DMS114 treated with DMSO at 0.1 percent for 48 hours (cell line): Measurements from ENCODE around the gene SLC35E2B.
A peak's percentile ranks its signal among the peaks of the same experiment; 100 is the strongest.

Experiments
- DNase-seq: peaks from one replicate; lab custom pipeline; 2025; ENCODE audit not compliant: unreplicated experiment; lab: John Stamatoyannopoulos, UW

The SLC35E2B gene

DNA sequence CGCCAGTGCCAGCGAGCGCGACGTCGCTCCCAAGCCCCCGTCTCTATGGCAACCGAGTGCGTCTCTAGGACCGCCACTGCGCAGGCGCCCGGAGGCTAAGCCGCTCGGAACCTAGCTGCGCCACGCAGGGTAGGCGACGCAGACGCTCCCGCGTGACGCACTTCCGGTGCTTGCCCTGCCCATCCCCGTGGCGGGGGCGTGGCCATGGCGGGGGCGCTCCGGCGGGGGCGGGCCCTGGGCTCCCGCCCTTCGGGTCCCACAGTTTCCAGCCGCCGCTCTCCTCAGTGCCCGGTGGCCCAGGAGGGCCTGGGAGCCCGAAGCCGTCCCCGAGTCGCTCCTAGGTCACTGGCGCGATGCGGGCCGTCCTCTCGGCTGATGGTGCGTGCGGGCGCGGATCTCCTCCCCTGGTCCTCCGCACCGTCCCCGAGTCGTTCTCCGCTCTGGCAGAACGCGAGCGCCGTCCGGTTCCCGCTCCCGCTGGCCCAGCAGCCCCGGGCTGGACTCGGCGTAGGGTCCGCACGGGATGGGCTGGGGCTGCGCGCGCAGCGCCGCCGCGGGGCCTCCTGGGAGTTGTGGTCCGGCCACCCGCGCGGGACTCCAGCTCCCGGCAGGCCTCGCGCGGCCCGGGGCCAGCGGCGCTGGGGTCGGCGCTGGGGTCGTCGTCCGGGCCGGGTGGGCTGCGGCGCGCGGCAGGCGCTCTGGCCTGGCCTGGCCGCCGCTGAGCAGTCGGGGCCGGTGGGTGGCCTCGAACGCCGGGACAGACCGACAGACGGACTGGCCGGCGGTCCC, 77.1 kb downstream of the SLC35E2B start, which contains the start of gene MIB2:
MIB2 (plus strand) TSS at position 245 of the 789 bp plus-strand sequence. CDS start 7,953 bp downstream, outside the sequence.
- peak; percentile 84 for DNase-seq

DNA sequence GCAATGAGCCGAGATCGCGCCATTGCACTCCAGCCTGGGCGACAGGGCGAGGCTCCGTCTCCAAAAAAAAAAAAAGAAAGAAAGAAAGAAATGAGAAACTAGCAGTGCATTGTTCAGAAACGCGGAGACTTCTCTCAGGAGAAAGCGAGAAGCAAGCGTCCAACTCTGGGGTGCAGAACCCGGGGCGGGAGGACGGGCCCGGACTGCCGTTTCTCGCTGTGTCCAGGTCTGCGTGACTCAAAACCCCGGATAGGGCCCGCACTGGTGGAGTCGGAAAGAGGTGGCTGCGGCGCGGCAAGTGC, 77.7 kb downstream of the SLC35E2B start:
- no peak for DNase-seq

DNA sequence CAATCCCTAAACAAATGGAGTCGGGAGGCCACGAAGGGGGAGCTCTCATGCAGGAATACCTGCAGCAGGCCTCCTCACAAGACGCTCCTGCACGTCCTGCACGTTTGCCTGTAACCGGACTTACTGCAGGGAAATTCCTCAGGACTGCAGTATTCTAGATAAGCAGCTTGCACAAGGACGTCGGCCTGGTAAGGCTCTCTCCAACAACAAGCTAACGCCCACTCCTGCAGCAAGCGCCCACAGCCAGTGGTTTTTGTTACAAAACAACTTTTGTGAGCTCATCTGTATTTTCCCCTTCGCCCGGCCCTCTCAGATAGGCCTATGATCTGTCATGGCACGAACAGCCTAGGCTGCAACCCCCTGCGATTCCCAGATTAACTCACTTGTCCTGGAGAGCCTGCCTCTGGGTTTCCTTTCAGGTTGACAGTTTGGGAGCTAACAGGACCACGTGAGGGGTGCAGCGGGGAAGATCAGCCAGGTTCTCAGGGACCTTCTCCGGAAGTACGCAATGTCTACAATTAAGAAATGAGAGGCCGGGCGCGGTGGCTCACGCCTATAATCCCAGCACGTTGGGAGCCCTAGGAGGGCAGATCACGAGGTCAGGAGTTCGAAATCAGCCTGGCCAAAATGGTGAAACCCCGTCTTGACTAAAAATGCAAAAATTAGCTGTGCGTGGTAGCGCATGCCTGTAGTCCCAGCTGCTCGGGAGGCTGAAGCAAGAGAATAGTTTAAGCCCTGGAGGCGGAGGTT, 78.2 kb downstream of the SLC35E2B start:
- DNase-seq, result no peak

DNA sequence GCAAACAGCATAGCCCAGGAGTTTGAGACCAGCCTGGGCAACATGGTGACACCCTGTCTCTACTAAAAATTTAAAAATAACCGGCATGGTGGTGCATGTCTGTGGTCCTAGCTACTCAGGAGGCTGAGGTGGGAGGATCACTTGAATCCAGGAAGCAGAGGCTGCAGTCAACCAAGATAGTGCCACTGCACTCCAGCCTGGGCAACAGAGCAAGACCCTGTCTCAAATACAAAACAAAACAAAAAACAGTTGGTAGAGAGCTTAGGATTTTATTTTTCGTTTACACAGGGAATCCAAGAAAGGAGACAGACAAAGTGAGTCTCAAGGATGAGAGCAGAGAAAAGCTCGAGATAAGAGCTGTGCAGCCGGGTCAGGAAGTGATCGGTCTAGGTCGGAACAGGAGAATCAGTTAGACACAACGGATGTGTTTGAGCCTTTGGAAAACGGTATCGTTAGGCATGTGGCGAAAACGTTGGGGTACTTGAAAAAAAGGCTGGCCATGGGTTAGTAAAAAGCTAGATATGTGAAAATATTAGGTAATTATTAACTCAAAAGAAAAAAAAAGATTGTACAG, 79.0 kb downstream of the SLC35E2B start:
- DNase-seq, result no peak

DNA sequence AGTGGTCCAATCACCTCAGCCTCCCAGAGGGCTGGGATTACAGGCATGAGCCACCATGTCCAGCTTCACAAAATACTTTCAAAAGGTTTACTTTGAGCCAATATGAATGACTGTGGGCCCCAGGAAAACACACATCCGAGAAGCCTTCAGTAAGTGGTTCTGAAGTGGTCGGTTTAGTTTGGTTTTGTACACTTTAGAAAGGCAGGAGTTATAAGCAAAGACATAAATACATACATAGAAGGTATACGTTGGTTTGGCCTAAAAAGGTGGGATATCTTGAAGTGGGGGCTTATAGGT, 80.5 kb downstream of the SLC35E2B start:
- DNase-seq, result no peak

DNA sequence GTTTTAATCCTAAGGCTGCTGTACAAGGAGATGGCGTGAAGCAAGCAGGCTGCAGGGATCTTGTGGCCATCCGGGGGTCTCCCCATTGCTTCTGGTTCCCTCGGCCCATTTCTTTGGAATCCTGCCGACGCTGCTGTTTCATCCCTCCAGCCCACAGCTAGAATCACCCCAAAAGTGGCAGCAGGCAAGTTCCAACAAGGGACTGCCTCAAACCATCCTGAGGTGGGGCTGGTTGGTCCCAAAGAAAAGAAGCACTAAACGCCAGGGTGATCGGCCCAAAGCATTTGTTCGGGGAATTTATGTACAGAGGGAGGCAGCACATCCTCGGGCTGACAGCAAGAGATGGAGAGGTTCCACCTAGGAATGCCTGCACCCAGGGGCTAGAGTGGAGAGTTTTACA, 81.8 kb downstream of the SLC35E2B start:
- no peak for DNase-seq

DNA sequence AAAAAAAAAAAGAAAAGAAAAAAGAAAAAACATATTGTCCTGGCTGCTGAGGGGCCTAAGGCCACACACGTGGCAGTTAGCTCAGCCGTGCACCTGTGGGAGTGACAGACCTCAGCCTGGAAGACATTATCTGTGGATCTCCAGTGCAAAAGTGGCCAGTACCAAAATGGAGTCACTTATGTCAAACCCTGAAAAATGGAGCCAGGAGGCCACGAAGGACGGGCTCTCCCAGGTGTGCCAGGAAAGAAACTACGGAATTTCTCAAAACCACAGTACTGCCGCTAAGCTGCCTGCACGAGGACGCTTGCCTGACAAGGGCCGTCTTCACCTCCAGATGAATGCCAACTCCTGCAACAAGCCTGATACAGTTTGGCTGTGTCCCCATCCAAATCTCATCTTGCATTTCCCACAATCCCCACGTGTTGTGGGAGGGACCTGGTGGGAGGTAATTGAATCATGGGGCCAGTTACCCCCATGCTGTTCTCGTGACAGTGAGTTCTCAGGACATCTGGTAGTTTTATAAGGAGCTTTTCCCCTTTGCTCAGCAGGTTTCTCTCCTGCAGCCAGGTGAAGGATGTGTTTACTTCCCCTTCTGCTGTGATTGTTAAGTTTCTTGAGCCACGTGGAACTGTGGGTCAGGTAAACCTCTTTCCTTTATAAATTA, 82.6 kb downstream of the SLC35E2B start:
- no peak for DNase-seq
